Mucosa of descending colon (tissue), 3 donors: ENCODE data around the gene B4GALNT3. TPM values are rescaled to one million over a fixed set of nuclear protein-coding genes. Genes with fewer than 3 reads are reported as not detected.

ENCODE experiments used
- ATAC-seq: fragments of 200-7000 bp; cut with Tn5 transposase; one replicate; pipeline ENCODE4 v1.9.1; 2020; ENCODE audit warnings: mild to moderate bottlenecking, moderate library complexity
- DNase-seq, 3 donors: peaks; one replicate each; pipeline ENCODE4 v3.0.0-alpha.2; 2020
- H3K36me3 ChIP-seq: fragments of 200-600 bp; one replicate; pipeline ENCODE4 v1.8.0; 2021; ENCODE audit warnings: low read depth, mild to moderate bottlenecking
- H3K4me1 ChIP-seq: fragments of 200-600 bp; one replicate; pipeline ENCODE4 v1.8.0; 2021; ENCODE audit warnings: low read depth, mild to moderate bottlenecking
- H3K4me3 ChIP-seq: fragments of 200-600 bp; one replicate; pipeline ENCODE4 v1.8.0; 2021; ENCODE audit warnings: mild to moderate bottlenecking
- H3K9me3 ChIP-seq: fragments of 200-600 bp; one replicate; pipeline ENCODE4 v1.8.0; 2021; ENCODE audit warnings: mild to moderate bottlenecking
- intact Hi-C, 2 donors: fragments of 100-400 bp; cut with DNase I in 1 of 2; cut with micrococcal nuclease in 1 of 2; formaldehyde crosslinking; loops; one replicate each; pipeline versions ENCODE4 v1.11.0 to v1.11.1; 2022; cut with DNase I, micrococcal nuclease
- total RNA-seq, 3 donors: library from RNA; stranded (reverse); fragmentation: NEBNext Ultra II Directional in 2 of 3; extraction: Animal tissue kit (Norgen Biotek cat#: 25700) in 2 of 3; gene quantifications; one replicate each; pipeline versions ENCODE4 v1.2.1 to v1.2.4, GENCODE V29; 2021 to 2023
- TF ChIP-seq, protein P1 (sequence below): fragments of 200-600 bp; IDR thresholded peaks from one replicate; pipeline ENCODE4 v1.8.0; 2022; ENCODE audit warnings: antibody characterized with exemption, mild to moderate bottlenecking
- donor health status: DM: no; HTN: no; CAD: no; lungs with moderate emphysema.
- donor health status: DM: no; HTN: no; CAD: no.
- donor health status: DM: no; HTN: yes; CAD: no.

B4GALNT3 gene
- total RNA-seq, 3 donors from 2014 or later, result 62.9 to 134 (median 94.9) TPM

DNA sequence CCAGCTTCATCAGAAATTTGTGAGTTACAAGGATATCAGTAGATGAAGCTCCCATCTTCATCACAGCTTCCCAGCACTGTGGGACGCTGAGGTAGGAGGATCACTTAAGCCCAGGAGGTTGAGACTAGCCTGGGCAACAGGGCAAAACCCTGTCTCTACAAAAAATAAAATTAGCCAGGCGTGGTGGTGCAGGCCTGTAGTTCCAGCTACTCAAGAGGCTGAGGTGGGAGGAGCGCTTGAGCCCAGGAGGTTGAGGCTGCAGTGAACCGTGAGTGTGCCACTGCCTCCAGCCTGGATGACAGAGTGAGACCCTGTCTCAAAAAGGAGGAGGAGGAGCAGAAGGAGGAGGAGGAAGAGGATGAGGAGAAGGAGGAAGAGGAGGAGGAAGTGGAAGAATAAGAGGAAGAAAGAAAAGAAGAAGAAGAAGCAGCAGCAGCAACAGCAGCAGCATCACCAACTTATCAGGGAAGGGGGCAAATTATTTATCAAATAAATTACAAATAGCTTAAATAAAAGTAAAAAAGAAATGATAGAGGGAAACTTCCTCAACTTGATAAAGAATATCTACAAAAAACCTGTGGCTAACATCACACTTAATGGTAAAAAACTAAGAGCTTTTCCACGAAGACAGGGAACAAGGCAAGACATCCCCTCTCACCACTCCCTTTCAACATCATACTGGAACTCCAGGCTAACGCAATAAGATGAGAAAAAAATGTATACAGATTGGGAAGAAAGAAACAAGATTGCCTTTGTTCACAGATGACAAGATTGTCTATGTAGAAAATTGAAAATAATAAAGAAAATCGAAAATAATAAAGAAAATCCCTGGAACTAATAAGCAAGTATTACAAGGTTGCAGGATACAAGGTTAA is 133.9 kb downstream of the B4GALNT3 start:
- DNase-seq (no peak), ATAC-seq (no peak)
- no peaks in the 10 kb centered on the region for H3K9me3 ChIP-seq
- H3K4me1 ChIP-seq, result no peaks in the 10 kb centered on the region
- TF ChIP-seq, protein P1, sequence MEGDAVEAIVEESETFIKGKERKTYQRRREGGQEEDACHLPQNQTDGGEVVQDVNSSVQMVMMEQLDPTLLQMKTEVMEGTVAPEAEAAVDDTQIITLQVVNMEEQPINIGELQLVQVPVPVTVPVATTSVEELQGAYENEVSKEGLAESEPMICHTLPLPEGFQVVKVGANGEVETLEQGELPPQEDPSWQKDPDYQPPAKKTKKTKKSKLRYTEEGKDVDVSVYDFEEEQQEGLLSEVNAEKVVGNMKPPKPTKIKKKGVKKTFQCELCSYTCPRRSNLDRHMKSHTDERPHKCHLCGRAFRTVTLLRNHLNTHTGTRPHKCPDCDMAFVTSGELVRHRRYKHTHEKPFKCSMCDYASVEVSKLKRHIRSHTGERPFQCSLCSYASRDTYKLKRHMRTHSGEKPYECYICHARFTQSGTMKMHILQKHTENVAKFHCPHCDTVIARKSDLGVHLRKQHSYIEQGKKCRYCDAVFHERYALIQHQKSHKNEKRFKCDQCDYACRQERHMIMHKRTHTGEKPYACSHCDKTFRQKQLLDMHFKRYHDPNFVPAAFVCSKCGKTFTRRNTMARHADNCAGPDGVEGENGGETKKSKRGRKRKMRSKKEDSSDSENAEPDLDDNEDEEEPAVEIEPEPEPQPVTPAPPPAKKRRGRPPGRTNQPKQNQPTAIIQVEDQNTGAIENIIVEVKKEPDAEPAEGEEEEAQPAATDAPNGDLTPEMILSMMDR, result no peak
- intact Hi-C loops, result no loop called here
- no peaks in the 10 kb centered on the region for H3K36me3 ChIP-seq
- H3K4me3 ChIP-seq, result no peak overlapping the region

DNA sequence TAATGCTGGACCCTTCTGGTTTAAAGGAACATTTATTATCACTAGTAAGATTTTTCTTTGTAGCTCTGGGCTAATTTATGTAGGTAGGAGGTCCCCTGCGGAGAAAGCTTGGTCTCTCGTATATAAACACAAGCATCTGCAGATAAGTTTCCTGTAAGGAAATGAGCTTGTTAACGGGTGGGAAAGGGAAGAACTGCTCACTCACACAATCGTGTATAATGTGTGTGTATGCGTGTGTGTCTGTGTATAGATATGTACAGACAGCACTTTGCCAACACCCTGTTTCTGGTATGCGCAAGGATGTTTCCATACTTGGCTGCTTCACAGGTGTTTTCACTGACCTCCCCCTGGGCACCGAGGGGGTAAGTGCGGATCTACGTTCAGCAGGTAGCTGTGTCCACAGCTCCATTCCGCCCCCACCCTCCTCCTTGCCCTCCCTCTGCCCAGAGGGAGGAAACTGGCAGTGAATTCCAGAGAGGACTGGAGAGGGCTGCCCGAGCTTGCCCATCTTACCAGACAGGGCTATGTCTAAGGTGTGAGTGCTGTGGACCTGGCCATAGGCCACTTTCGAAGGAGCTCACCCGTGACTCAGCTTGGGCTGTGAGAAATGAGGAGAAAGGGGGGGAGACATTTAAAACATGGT is 138.3 kb downstream of the B4GALNT3 start:
- intact Hi-C loops, result no loop called here
- TF ChIP-seq, protein P1, result no peak
- DNase-seq (no peak), ATAC-seq (no peak)
- Histone ChIP-seq H3K4me1 (no peaks in the 10 kb centered on the region), H3K9me3 (no peaks in the 10 kb centered on the region), H3K36me3 (no peaks in the 10 kb centered on the region), H3K4me3 (no peak overlapping the region)

DNA sequence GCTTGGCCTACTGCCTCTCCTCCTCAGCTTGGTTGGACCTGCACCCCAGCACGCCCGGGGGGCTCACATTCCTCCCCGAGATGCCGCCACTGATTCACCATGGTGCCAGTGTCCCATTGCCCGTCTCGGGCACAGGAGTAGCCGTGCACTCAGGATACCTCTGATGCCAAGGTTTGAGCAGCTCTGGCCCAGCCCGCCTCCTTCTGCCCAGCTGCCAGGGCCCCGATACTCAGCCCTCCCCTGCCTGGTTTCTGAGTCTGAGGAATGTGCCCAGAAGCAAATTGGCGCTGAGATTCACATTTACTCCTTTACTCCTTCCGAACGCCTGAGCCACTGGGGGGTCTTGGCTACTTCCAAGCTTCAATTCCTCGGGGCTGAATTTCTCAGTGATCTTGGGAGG is 140.0 kb downstream of the B4GALNT3 start:
- no peaks in the 10 kb centered on the region for H3K9me3 ChIP-seq
- no peak overlapping the region for H3K4me3 ChIP-seq
- TF ChIP-seq, protein P1, result no peak
- no peak for DNase-seq
- H3K4me1 ChIP-seq, result no peaks in the 10 kb centered on the region
- no peak for ATAC-seq
- intact Hi-C loops, result no loop called here
- H3K36me3 ChIP-seq, result no peaks in the 10 kb centered on the region

DNA sequence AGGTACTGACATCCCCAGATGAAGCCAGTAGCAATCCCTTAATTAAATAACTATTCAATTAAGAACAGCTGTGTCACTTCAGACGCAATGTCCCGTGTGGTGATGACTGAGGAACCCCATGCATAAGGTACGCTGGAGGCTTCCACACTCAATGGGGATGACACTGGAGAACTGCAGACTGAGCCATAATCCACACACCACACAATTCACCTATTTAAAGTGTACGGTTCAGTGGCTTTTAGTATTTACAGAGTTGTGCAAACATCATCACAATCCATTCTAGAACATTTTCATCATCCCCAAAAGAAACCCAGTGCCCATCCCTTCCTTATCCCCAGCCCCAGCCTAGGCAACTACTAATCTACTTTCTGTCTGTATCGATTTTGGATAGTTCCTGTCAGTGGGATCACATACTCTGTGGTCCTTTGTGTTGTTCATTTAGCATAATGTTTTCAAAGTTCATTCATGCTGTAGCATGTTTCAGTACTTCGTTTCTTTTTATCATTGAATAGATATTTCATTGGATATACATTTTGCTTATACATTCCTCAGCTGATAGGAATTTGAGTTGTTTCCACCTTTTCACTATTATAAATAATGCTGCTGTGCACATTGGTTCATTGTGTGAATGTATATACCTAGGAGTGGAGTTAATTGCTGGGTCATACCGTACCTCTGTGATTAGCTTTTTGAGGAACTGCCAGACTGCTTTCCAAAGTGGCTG is 142.4 kb downstream of the B4GALNT3 start:
- TF ChIP-seq, protein P1, result no peak
- Histone ChIP-seq H3K9me3 (no peaks in the 10 kb centered on the region), H3K36me3 (no peaks in the 10 kb centered on the region), H3K4me3 (no peak overlapping the region), H3K4me1 (no peaks in the 10 kb centered on the region)
- ATAC-seq (no peak), DNase-seq (no peak)
- intact Hi-C loops, result no loop called here

DNA sequence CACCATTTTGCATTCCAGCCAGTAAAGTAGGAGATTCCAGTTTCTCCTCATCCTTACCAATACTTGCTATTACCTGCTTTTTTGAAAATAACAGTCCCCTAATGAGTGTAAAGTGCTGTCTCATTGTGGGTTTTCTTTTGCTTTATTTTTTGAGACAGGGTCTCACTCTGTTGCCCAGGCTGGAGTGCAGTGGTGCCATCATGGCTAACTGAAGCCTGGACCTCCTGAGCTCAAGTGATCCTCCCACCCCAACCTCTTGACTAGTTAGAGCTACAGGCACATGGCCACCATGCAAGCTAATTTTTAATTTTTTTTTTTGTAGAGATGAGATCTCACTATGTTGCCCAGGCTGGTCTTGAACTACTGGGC is 142.9 kb downstream of the B4GALNT3 start:
- no peak overlapping the region for H3K4me3 ChIP-seq
- ATAC-seq, result no peak
- intact Hi-C loops, result no loop called here

More for the DNA sequence above, 142.9 kb downstream of the B4GALNT3 start:
- Histone ChIP-seq H3K9me3 (no peaks in the 10 kb centered on the region), H3K36me3 (no peaks in the 10 kb centered on the region), H3K4me1 (no peaks in the 10 kb centered on the region)
- TF ChIP-seq, protein P1, result no peak
- DNase-seq, result no peak
